DMS53 (cell line): Measurements from ENCODE around the gene SMIM12.
A peak's percentile ranks its signal among the peaks of the same experiment; 100 is the strongest.

ENCODE experiments used
- DNase-seq: peaks from one replicate; lab custom pipeline; 2025; lab: John Stamatoyannopoulos, UW

The SMIM12 gene

DNA sequence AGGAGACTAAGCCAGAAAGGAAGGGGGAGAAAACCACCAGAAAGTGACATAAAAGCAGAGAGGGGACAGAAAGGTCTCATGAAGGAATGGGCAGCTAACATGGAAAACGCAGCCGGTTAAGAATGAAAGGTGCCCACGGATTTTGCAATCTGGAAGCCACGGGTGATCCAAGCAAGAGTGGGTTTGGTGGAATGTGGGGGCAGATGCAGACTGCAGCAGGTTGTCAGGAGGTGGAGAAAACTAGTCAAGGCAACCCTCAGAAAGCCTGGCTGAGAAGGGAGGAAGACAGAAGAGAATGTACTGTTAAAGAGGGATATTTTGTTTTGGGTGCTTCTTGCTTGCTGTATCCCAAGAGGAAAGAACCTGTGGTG, 12.6 kb upstream of the SMIM12 start:
- DNase-seq, result no peak

DNA sequence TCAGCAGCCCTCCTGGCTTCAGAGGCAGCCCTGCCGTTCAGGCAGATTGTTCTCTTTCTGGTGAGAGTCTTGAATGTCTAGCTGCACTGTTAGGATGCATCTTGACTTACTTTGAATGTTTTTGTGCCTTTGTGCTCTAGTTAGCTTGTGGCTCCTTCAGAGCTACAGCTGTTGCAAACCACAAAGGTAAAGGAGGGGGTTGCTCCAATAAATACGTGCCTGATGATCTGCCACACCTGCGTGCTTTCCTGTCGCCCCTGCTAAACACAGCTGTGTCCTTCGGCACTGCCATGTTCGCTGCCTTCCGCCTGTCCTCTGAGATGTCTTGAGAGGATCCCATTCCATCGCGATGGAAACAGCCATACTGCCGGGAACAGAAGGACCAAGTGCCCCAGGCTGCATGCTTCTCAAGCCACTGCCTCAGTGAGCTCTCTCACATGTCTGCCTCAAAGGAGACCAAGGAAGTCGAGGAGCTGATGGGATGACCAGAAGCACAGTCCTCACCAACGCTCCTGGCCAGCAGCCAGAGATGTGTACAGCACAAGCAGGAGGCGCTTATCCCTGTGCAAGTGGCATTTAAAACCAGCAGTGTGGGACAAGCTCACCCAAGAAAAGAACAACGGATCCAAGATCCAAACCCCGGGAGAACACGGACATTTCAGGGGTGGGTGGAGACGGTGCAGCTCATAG, 12.0 kb upstream of the SMIM12 start:
- DNase-seq, result no peak

DNA sequence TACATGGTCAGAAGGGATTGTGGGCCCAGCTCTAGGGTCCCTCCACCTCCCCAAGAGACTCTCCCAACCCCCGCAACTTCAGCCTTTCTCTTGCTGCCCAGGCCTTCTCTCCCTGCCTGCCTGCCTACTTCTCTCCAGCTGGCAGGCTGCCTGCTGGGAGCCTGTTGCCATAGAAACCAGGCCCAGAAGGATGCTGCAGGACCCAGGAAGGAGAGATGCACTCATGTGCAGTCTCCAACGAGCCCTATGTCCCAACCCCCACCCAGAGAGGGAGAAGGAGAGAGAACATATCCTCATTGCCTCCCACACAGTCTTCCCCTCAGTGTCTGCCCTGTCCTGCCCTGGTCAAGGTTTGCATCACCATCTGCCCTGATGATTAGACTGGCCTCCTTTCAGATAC, 10.8 kb upstream of the SMIM12 start:
- peak; percentile 34 for DNase-seq

DNA sequence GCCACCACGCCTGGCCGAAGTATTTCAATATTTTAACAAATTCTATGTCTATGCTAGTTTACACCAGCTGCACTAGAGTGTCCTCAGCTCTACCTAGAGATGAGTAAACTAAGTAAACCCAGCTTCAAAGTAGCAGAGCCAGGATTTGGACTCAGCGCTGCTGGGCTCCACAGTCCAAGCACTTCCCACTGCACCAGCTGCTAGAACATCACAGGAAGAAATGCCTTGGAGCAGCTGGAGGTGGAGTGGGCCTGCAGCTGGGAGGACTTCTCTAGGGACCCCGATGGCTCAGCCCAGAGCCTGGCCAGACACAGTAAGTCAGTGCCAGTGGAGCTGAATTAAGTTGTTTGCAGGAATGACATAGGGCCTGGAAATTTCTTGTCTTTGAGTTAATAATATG, 10.2 kb upstream of the SMIM12 start:
- DNase-seq, result no peak

DNA sequence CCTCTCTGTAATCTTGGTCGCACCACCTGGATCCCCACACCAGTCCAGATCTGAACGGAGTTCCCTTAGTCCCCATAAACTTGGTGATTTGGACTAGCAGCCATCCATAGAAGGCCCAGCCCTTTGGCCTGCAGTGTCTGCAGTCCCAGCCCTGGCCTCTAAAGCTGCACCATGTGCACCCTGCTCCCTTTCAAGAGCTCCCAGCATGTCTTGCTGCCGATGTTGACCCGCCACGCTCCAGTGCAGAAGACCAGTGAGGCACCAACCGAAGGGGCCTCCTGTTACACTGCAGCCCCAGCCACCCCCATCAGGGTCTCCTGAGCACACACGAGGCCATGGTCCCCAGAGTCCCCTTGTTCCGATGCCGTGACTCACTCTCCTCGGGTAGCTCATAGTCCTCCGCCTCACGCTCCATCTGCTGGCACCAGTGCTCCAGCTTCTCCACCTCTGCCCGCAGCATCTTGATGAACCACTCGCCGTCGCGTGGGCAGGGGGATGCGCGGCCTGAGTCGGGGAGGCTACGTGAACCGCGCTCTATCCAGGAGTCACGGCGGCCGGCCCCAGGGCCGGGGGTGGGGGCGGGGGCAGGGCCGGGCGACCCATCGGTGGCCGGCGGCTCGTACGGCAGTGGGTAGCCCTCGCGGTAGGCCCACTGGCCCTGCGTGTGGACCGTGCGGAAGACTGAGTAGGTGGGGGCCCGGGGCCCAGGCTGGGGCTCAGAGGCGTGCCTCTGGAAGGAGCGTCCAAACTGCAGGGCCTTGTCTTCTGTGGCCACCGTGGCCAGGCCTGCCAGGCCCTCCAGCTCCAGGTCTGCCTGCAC, 8.9 kb upstream of the SMIM12 start:
- peak; percentile 22 for DNase-seq

DNA sequence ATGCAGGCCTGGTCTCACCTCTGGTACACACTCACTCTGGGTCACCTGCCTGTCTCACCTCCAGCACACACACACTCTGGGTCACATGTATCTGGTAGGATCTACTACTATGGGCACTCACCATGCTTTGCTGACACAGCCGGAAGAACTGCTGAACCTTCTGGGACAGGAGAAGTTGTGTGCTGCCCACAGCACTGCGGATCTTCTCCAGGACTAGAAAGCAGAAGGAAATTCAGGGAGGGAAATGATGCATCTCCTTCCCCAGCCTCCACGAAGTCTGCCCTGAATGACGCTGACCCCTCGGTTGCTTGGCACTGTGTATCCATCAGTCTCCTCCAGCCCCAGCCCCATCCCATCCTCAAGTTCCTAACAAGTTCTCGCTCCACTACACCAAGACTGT, 7.9 kb upstream of the SMIM12 start:
- DNase-seq, result peak; percentile 28

DNA sequence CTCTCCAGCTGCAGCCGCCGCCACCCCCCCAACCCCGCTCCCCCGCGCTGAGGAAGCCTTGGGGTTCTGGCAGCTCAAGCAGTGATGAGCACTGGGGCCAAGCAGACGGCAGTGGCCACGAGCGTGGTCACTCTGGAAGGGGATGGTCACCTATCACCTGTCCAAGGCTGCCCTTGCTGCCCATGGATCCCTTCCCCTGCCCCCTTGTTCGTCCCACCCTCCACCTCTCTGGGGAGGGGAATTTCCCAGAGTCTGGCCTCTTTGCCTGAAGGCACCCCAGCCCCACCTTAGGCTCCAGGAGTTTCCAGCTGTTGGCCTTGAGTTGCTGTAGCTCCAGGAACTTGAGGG, 7.2 kb upstream of the SMIM12 start:
- no peak for DNase-seq

DNA sequence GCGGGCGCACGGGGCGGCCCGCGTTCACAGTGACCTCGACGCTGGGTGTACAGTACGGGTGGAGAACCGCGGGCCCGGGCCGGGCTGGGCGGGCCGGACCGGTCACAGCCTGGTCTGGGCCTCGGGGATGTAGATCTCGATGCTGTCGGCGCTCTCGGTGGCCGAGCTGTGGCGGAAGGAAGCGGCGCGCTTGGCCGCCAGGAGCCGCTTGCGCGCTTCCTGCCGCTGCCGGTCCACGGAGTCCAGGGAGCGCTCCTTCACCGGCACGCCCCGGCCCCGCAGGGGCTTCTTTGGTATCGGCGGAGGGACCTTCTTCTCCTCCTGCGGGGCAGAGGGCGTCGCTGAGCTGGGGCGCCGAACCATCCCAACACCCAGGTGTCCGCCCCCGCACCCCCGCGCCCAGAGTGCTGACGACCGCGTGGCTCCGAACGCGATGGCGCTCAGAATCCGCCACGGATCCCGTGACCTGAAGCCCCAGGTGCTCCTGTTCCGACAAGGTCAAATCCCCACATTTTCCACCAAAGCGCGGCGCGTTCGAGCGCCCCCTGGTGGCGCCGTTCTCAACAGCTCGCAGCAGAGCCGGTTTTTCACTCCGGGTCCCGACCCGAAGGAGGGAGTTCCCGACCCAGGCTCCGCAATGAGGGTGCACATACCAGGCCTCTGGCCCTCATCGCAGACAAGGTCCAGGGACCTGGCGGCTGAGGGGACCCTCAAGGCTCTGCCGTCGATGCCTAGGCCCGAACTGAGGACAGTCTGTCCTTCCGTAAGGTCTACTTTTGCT, 6.6 kb upstream of the SMIM12 start:
- DNase-seq, result peak; percentile 93

DNA sequence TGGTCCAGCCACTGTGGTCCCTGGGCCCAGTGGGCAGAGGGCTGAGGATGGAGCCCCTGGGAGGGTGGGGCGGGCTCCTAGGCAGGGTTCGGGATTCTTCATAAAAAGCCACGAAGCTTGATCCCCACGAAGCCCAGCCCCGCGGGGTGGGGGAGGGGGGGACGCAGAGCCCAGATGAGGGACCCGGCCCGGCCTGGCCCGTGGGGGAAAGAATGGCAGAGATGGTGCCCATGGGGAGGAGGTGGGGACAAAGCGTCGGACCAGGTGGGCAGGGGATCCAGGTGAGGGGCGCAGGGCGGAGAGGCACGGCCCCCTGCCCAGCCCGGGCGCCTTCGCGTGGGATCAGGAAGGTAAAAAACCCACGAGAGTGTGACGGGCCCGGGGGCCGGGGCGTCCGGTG, 6.0 kb upstream of the SMIM12 start:
- DNase-seq, result no peak

DNA sequence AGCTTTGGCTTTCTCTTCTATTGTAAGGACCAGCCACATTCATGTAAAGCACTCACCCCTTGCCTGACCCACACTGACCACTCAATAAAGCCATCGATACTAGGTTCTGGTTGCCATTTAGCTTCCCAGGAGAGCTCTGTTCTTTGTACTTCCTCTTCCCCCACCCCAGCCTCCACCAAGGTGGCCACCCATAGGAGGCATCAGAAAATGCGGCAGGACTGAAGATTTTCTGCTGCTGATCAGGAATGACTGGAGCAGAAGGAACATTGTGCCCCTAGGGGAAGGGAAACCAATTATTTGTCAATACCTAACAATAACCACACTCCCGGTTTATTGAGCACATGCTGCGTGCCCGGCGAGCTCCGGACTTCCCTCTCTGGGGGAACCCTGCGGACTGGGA, 5.2 kb upstream of the SMIM12 start:
- DNase-seq, result peak; percentile 20

DNA sequence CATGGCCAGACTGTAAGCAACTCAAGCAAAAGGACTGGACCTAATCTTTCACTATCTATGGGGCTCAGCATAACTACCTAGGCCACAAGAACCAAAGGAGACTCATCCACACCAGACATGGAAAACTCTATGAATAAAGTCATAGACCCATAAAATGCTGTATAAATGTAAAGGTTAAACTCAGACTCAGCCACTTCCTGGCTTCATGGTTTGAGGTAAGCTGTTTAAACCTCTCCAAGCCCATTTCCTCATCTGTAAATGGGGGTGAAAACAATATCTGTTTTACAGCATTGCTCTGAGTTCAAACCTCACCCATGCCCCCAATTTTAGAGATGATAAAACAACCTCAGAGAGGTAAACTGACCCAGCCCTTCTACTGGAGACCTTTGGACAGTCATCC, 4.0 kb upstream of the SMIM12 start:
- DNase-seq, result no peak

DNA sequence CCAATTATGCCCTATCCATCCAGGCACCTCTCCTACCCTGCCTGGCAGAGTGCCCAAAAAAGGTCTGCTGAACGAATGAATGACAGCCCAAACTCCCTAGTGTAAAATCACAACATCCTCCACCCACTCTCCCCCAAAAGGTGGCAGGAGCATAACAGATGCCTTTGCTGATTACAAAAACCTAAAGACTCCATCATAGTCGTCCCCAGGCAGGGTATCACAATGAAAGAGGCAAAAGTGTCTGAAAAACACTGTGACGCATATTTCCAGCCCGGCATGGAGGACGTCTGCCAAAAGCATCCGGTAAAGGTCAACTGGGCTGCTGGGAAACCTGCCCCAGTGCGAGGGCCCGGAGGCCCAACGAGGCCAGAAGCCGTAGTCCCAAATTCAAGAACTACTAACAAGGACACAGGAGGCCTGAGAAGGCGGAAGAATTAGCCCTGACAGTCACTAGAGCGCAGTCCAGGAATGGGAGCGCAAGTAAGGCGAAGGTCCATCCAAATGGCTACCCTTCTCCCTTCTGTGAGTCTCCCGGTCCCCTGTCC, 576 bp downstream of the SMIM12 start:
- peak; percentile 60 for DNase-seq

DNA sequence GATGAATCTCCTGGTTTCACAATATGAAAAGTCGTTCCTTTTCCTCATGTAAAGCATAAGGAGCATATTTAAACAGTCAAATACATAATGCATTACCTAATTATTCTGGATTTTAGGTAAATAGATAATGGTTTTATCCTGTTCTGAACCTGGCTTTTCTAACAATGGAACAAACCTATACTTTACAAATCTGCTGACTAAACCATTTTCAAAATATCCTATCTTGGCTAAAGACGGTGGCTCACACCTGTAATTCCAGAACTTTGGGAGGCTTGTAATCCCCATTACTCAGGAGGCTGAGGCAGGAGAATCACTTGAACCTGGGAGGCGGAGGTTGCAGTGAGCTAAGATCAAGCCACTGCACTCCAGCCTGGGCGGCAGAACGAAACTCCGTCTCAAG, 2.9 kb downstream of the SMIM12 start:
- DNase-seq, result no peak

DNA sequence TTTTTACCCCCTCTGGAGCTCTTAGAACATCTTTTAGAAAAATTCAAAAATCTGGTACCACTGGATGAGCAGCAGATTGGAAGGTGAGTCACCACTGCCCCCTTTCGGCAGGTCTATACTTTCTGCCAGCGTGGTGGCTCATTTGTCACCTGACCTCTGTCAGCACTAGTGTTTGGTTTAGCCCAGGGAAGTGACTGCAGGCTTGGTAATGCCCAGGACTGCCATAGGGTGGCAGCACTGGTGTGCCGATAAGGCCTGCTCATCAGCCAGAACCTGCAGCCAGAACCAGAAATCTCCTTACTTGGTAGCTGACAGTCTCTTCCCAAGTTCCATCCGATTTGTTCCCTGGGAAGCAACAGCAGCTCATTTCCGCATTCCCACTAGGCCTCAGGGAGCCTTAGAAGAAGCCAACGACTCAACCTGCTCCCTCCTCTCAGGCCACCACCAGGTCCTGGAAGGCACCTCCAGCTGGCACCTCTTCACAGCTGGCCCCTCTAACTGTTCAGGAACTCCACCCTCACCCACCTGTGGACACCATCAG, 6.8 kb downstream of the SMIM12 start:
- peak; percentile 97 for DNase-seq

DNA sequence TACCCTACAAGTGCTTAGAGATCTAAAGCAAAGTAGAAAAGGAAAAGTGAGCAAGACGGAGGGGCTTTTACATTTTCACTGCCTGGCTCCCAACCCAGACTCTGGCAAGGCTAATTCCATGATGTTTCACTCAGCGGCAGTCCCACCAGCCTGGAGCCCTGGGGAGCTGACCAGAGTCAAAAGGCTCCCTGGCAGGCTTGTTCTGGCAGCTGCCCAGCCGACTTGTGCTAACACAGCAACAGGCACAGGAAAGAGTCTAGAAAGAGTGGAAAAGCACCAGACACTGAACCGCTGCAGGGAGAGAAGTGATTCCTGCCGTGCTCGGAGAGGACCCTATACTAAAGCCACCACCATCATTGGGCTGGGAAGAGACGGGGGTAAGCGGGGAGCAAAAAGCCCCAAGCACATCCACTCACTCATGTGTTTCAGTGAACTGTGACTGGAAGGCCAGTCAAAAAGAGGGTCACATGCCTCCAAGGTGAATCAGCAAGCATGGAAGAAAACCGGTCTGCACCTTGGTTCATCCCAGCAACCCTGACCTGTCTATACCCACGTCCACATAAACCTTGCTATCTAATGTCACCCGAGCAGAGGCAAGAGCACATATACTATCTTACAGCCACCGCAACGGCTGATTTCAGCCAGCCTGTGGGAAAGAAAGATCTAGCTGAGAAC, 8.0 kb downstream of the SMIM12 start:
- no peak for DNase-seq

DNA sequence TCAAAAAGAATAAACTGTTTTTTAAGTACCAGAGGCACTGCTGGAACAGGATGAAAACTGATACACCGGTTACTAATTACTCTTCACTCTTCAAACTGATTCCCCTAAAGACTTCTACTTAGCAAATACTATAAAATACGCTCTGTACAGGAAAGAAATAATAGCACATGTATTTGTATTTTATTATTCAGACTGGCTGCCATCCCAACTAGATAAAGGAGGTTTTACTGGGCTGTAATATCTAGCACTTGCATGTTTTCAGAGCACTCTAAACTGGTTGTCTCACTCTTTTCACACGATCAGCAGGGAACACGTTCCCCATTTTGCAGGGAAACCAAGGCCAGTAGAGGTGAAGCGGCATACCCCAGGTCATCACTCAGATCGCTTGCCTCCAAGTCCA, 9.2 kb downstream of the SMIM12 start:
- DNase-seq, result no peak

DNA sequence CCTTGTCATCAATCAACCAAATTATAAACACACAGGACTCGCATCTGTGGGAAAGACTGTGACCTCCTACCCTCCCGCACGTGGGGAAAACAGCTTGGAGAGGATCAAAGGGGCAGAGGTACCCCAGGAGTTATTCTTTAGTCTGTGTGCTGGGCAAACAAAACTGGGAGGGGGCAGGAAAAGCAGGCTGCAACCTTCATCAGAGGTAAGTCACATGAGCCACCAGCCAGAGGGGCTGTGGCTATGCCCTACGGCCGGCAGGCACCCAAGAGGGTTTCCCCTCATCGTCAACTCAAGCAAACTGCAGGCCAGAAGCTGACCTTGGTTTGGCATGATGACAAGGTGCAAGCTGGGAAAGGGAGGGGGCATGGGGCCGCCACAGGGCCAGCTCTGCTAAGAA, 12.5 kb downstream of the SMIM12 start:
- no peak for DNase-seq

DNA sequence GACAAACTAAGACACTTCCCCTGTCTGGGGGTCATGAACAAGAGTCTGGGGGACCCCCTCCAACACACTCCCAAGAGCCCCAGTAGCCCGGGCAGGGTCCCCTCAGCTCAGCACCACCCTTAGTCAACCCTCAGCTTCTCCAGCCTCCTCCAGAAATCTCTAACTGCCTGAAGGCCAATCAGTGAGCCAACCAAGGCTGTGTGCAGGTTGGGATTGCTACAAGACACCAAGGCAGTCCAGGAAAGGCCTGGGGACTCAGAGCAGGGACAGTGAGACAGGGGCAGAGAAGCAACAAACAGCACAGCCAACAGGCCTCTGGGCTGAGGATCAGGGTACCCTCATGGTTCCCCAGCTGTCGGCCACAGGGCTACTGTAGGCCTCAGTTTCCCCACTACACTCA, 13.3 kb downstream of the SMIM12 start:
- no peak for DNase-seq

DNA sequence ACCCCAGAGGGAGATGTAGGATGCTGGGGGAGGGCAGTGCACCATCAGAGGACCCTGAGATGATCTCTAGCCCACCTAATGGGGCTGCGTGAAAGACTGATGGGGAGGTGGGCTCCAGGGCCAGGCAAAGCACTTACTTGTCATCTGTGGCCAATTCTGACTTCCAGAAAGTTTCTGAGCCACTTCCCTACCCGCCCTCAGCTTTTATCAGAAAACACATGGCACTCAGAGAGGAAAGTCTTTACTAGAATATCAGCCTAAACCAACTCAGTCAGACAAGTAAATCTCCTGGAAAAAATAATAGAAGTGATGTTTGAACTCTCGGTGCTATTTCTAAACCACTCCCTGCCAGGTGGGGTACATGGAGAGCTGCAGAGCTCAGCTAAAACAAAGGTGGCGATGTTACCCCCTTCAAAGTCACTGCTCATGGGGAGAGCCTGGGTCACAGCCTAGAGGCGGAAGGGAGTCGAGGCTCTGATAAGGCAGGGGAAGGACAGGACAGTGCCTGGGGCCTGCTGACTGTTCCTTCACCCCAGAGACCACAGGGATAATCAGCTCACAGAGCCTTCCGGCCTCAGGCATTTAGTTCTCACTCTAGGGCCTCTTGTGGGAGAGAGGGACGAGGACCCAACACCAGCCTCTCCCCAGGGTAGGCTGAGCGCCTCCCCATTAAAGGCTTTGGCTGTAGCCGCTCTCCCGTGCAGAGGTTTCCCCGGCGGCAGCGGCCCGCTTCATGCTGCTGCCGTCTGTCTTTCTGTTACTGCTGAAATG, 14.2 kb downstream of the SMIM12 start:
- no peak for DNase-seq

DNA sequence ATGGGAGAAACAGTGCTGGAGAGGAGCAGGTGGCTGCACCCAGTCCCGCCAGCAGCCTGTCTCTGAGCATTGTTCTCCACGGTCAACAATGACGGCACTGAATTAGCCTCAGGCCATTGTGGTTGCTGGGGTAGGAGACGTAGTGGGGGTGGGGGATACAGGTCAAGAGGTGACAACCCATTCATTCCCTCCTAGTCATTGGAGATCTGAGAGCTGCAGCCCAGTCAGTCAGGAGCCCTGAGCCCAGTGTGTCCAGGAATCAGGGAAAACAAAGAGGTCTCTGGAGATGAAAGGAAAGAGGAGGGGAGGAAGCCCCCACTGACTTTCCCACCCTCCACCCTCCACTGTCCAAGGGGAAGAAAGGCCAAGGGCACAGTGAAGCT, 15.3 kb downstream of the SMIM12 start:
- DNase-seq, result no peak
